Ascending aorta (tissue), 2 donors: ENCODE results near the gene ADGRF3. TPM values are rescaled to one million over a fixed set of nuclear protein-coding genes. Genes with fewer than 3 reads are reported as not detected.

ENCODE experiments used
- DNase-seq, 2 donors: peaks; one replicate each; pipeline ENCODE4 v3.0.0-alpha.2; 2019; ENCODE audit warnings: low spot score in 2 of 2
- H3K27ac ChIP-seq, 2 donors: fragments of 200-600 bp; sonication (generic); one replicate each; pipeline ENCODE4 v1.5.1; 2016 to 2017; ENCODE audit warnings: mild to moderate bottlenecking in 1 of 2
- H3K27me3 ChIP-seq: fragments of 200-600 bp; sonication (generic); one replicate; pipeline ENCODE4 v1.5.1; 2017
- H3K36me3 ChIP-seq, 2 donors: fragments of 200-600 bp; sonication (generic); one replicate each; pipeline ENCODE4 v1.5.1; 2016
- H3K4me1 ChIP-seq, 2 donors: fragments of 200-600 bp; sonication (generic); one replicate each; pipeline ENCODE4 v1.5.1; 2016 to 2017; ENCODE audit warnings: mild to moderate bottlenecking in 1 of 2
- H3K4me3 ChIP-seq, 2 donors: fragments of 200-600 bp; sonication (generic); one replicate each; pipeline ENCODE4 v1.5.1; 2016 to 2017; ENCODE audit warnings: mild to moderate bottlenecking in 1 of 2
- H3K9me3 ChIP-seq, 2 donors: fragments of 200-600 bp; sonication (generic); one replicate each; pipeline ENCODE4 v1.5.1; 2016
- intact Hi-C: fragments of 100-400 bp; cut with DNase I; formaldehyde crosslinking; loops from one replicate; pipeline ENCODE4 v1.15.1; 2023
- total RNA-seq: library from RNA; depleted of rRNA; stranded (reverse); fragments of >200 nt; gene quantifications from one replicate; pipeline ENCODE4 v1.1.0, GENCODE V29; 2016
- TF ChIP-seq, protein P1 (sequence below), 3 experiments: fragments of 200-600 bp in 2 of 3; fragments of 450-650 bp in 1 of 3; sonication (generic) in 2 of 3; IDR thresholded peaks; one replicate each; pipeline ENCODE4 v1.5.1; 2016 to 2019; ENCODE audit warnings: antibody characterized with exemption in 3 of 3, mild to moderate bottlenecking in 1 of 3, moderate library complexity in 1 of 3

The ADGRF3 gene, protein sequence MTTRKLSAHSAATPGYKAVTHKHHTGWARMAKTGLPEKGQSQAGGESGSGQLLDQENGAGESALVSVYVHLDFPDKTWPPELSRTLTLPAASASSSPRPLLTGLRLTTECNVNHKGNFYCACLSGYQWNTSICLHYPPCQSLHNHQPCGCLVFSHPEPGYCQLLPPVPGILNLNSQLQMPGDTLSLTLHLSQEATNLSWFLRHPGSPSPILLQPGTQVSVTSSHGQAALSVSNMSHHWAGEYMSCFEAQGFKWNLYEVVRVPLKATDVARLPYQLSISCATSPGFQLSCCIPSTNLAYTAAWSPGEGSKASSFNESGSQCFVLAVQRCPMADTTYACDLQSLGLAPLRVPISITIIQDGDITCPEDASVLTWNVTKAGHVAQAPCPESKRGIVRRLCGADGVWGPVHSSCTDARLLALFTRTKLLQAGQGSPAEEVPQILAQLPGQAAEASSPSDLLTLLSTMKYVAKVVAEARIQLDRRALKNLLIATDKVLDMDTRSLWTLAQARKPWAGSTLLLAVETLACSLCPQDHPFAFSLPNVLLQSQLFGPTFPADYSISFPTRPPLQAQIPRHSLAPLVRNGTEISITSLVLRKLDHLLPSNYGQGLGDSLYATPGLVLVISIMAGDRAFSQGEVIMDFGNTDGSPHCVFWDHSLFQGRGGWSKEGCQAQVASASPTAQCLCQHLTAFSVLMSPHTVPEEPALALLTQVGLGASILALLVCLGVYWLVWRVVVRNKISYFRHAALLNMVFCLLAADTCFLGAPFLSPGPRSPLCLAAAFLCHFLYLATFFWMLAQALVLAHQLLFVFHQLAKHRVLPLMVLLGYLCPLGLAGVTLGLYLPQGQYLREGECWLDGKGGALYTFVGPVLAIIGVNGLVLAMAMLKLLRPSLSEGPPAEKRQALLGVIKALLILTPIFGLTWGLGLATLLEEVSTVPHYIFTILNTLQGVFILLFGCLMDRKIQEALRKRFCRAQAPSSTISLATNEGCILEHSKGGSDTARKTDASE
- not detected for total RNA-seq

DNA sequence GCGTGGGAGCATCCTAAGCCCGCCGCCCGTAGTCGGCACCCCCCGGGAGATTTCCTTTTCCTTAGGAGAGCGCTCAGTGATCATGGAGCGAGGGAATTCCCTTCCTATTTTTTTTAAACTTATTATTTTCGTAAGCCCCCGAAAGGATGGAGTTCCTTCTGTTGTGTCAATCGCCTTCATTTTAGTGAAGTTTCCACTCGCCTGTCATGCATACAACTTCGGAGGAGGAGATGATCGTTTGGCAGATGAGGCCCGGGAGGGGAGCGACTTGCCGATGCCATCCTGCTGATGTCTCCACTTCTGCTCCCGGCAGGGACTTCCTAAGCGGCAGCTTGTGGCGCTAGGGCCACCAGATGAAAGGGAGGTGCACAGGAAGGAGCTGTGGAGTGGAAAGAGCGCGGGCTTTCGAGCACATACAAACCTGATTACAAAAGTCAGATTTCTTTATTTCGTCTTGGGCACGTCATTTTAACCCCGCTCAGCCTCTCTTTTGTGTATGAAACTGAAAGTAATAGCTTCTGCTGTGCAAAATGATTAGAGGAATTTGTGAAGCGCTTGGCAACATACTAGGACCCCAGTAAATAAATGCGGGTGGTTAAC lies at the start of gene ADGRF3:
ADGRF3 (minus strand) TSS at position 336 of the 600 bp plus-strand sequence. CDS start 555 bp downstream, outside the sequence.
- no peaks in the 10 kb centered on the region for H3K9me3 ChIP-seq
- intact Hi-C loops: loop anchor here (1.0 to 10.0 kb wide), 4 partner anchors 102 to 1302 kb away; partner anchors contain the start of genes EFR3B, HADHA, HADHB and KIF3C
- H3K36me3 ChIP-seq: no peaks in the 10 kb centered on the region
- H3K27me3 ChIP-seq: no peaks in the 10 kb centered on the region
- TF ChIP-seq, protein P1, sequence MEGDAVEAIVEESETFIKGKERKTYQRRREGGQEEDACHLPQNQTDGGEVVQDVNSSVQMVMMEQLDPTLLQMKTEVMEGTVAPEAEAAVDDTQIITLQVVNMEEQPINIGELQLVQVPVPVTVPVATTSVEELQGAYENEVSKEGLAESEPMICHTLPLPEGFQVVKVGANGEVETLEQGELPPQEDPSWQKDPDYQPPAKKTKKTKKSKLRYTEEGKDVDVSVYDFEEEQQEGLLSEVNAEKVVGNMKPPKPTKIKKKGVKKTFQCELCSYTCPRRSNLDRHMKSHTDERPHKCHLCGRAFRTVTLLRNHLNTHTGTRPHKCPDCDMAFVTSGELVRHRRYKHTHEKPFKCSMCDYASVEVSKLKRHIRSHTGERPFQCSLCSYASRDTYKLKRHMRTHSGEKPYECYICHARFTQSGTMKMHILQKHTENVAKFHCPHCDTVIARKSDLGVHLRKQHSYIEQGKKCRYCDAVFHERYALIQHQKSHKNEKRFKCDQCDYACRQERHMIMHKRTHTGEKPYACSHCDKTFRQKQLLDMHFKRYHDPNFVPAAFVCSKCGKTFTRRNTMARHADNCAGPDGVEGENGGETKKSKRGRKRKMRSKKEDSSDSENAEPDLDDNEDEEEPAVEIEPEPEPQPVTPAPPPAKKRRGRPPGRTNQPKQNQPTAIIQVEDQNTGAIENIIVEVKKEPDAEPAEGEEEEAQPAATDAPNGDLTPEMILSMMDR (IDR thresholded peaks at IDR 0.05): no peak
- peak in 1 of 2 donors; percentile 76 for DNase-seq
- H3K4me1 ChIP-seq: peaks cover 6 to 20% of the 10 kb centered on the region in 2 donors
- H3K27ac ChIP-seq: peak within 1 kb of the TSS; percentile 90 to 94
- H3K4me3 ChIP-seq: peak within 1 kb of the TSS; percentile 74 to 94

DNA sequence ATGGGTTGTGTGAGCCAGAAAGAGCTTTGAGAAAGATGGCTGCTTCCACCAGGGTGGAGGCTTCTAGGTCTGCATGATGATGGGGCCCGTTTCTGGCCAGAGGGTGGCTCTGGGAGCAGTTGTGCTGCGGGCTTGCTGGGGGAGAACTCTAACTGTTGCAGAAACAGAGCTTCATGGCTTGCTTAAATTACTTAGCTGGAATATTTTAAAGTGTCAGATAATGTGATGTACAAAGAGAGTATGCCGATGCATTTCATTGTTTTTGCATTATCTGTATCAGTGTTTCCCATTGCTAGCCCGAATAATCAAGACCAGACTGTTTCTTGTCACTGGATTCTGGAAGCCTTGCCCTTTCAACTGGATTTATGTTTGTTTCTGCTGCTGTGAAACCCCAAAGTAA lies 48.8 kb upstream of the ADGRF3 start:
- Histone ChIP-seq H3K36me3 (no peaks in the 10 kb centered on the region), H3K4me3 (no peak overlapping the region), H3K27ac (no peak overlapping the region), H3K27me3 (no peaks in the 10 kb centered on the region), H3K4me1 (peaks cover 0 to 4% of the 10 kb centered on the region in 2 donors), H3K9me3 (no peaks in the 10 kb centered on the region)
- TF ChIP-seq, protein P1 (IDR thresholded peaks at IDR 0.05): no peak
- intact Hi-C loops: no loop called here
- DNase-seq: no peak

DNA sequence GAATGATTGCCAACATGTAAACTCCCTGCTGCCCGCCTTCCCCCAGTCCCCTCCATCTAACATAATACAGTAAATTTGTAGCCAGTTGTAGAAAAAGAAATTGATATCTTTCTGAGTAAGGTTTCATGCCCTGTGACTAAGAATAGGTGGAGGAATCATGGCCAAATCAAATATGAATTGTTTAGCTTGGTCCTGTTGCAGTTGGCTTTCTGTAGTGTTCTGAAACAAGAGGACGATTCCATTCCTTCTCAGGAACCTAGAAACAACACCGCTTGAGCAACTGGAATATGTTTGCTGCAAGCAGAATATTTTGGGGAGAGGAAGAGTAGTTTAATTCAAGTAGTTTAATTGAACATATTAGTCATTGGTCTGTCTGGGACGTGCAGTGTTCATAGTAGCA lies 48.1 kb upstream of the ADGRF3 start:
- Histone ChIP-seq H3K27me3 (no peaks in the 10 kb centered on the region), H3K4me1 (peaks cover 0 to 4% of the 10 kb centered on the region in 2 donors), H3K27ac (no peak overlapping the region), H3K9me3 (no peaks in the 10 kb centered on the region), H3K36me3 (no peaks in the 10 kb centered on the region), H3K4me3 (no peak overlapping the region)
- no peak for DNase-seq
- intact Hi-C loops: no loop called here
- TF ChIP-seq, protein P1 (IDR thresholded peaks at IDR 0.05): no peak

DNA sequence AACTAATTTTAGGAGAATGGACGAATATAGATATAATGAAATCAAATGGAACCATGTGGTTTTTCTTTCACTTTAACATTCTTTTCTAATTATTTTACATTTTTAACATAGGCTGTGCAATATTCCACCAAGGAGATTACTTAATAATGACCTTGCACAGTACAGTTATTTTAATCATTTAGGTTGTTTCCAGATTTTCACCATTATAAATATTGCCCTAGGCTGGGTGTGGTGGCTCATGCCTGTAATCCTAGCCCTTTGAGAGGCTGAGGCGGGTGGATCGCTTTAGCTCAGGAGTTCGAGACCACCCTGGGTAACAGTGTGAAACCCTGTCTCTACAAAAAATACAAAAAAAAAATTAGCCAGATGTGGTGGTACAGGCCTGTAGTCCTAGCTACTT lies 40.6 kb upstream of the ADGRF3 start:
- peaks cover 0 to 32% of the 10 kb centered on the region in 2 donors for H3K36me3 ChIP-seq
- no peak overlapping the region for H3K4me3 ChIP-seq
- DNase-seq: no peak

DNA sequence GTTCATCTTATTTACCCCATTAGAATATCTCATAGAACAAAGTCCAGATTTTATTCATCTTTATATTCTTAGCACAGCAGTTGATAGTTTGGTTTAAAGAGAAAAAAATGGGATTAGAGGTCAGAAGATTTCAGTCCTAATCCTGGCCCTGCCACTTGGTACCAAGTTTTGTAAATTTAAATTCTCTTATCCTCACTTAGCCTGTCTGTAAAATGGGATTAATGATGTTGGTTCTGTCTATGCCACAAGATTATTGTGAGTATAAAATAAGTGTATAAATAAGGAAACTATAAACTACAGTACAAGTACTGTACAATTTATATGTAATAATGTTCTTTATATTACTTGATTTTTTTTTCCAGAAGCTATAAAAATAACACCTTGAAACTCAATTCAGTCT lies 38.0 kb upstream of the ADGRF3 start:
- Histone ChIP-seq H3K36me3 (peaks cover 0 to 32% of the 10 kb centered on the region in 2 donors), H3K4me1 (no peaks in the 10 kb centered on the region), H3K27ac (no peak overlapping the region), H3K27me3 (no peaks in the 10 kb centered on the region), H3K4me3 (no peak overlapping the region), H3K9me3 (no peaks in the 10 kb centered on the region)
- intact Hi-C loops: no loop called here
- DNase-seq: no peak
- TF ChIP-seq, protein P1 (IDR thresholded peaks at IDR 0.05): no peak

More for the DNA sequence above, 40.6 kb upstream of the ADGRF3 start:
- Histone ChIP-seq H3K9me3 (no peaks in the 10 kb centered on the region), H3K4me1 (no peaks in the 10 kb centered on the region), H3K27ac (no peak overlapping the region), H3K27me3 (no peaks in the 10 kb centered on the region)
- TF ChIP-seq, protein P1 (IDR thresholded peaks at IDR 0.05): no peak
- intact Hi-C loops: no loop called here
